ENCODE data around the gene SCD. TPM values are rescaled to one million over a fixed set of nuclear protein-coding genes. Genes with fewer than 3 reads are reported as not detected.

The SCD gene
- total and polyA plus RNA-seq, 2 of the 13 experiments (the other 11 are each of a cell fraction or from before 2014, with no cell fraction given): 492 to 512 TPM

- TF ChIP-seq BCL3 (CRISPR knock-in tag; IDR thresholded peaks at IDR 0.05): no peak
- TF ChIP-seq ZNF446 (CRISPR knock-in tag; IDR thresholded peaks at IDR 0.05): no peak
- peak; percentile 75; the same call in 1 of the 2 replicates for TF ChIP-seq ATF3 (CRISPR knock-in tag; IDR thresholded peaks at IDR 0.05)
- TF ChIP-seq ONECUT2 (CRISPR knock-in tag; IDR thresholded peaks at IDR 0.05): no peak
- peak; percentile 64 for TF ChIP-seq FOXA3 (CRISPR knock-in tag; IDR thresholded peaks at IDR 0.05)
- no peak for TF ChIP-seq TBP (CRISPR knock-in tag; IDR thresholded peaks at IDR 0.05)
- no peak; the same call in 1 of the 2 replicates for TF ChIP-seq ATF2 (CRISPR knock-in tag; IDR thresholded peaks at IDR 0.05)
- no peak for TF ChIP-seq BRF2 (CRISPR knock-in tag; IDR thresholded peaks at IDR 0.05)
- TF ChIP-seq TAF15 (IDR thresholded peaks at IDR 0.05; ENCODE audit: low read depth, low read length, poor library complexity, severe bottlenecking): no peak
- TF ChIP-seq ELF4 (CRISPR knock-in tag; IDR thresholded peaks at IDR 0.05; ENCODE audit: borderline replicate concordance): no peak
- 0 out of 2 replicates have a peak, but pooled peaks have one; percentile 48 for TF ChIP-seq DPF2 (CRISPR knock-in tag; IDR thresholded peaks at IDR 0.05; ENCODE audit: borderline replicate concordance, low read depth)
- peak in 1 of 2 experiments; percentile 44; a peak in 1 of 4 replicates for TF ChIP-seq KLF16 (CRISPR knock-in tag; IDR thresholded peaks at IDR 0.05)
- TF ChIP-seq ZNF816 (CRISPR knock-in tag; IDR thresholded peaks at IDR 0.05; ENCODE audit: borderline replicate concordance): no peak
- TF ChIP-seq SMARCE1 (IDR thresholded peaks at IDR 0.05; ENCODE audit: borderline replicate concordance): no peak
- TF ChIP-seq NFKB2 (CRISPR knock-in tag; IDR thresholded peaks at IDR 0.05; ENCODE audit: borderline replicate concordance): peak; percentile 56; the same call in 1 of the 2 replicates
- peak; percentile 51; the same call in 1 of the 2 replicates for TF ChIP-seq RERE (CRISPR knock-in tag; IDR thresholded peaks at IDR 0.05; ENCODE audit: low read depth)
- TF ChIP-seq ZNF784 (CRISPR knock-in tag; IDR thresholded peaks at IDR 0.05; ENCODE audit: borderline replicate concordance): no peak
- no peak for TF ChIP-seq MBNL3 (CRISPR knock-in tag; conservative IDR thresholded peaks at IDR 0.05)
These were observed 23.9 kb downstream of the SCD start (continued) for GRCh38 chr10:100370714-100371481.
